ENCODE results near the gene DZIP1. TPM values are rescaled to one million over a fixed set of nuclear protein-coding genes. Genes with fewer than 3 reads are reported as not detected.
"Not testable (repeated sequence)": the region's sequence is repeated elsewhere in the genome, so short reads cannot be mapped to it uniquely, and the experiment has no call there.

DZIP1 gene
- total RNA-seq, 2 experiments from 2014 or later: 0.17 to 0.33 TPM

DNA sequence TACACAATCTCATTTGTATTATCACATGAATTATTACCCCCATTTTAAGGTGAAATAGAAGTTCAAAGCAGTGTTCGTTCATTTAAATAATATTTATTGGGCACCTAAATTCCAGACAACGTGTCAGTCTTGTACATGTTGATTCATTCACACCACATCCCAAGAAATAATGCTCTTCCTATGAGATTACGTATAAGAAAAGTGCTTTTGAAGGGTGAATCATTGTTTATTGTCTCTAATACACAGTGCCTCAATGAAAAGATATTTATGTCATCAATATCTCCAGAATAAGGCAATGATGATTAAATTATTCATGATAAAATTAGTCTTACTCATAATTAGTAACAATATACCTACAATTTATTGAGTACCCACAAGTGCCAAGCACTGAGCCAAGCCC is 56.4 kb downstream of the DZIP1 start:
- ChIA-PET CTCF (no interaction called here), POLR2A (no interaction called here)
- no peak for DNase-seq
- Mint-ChIP-seq H3K36me3 (no peaks in the 10 kb centered on the region), H3K27me3 (peaks cover 12% of the 10 kb centered on the region), H3K4me3 (no peak overlapping the region), H3K4me1 (ENCODE audit: low read depth) (no peaks in the 10 kb centered on the region), H3K27ac (no peak overlapping the region), H3K9me3 (no peaks in the 10 kb centered on the region)
- intact Hi-C loops (cut with micrococcal nuclease): no loop called here

DNA sequence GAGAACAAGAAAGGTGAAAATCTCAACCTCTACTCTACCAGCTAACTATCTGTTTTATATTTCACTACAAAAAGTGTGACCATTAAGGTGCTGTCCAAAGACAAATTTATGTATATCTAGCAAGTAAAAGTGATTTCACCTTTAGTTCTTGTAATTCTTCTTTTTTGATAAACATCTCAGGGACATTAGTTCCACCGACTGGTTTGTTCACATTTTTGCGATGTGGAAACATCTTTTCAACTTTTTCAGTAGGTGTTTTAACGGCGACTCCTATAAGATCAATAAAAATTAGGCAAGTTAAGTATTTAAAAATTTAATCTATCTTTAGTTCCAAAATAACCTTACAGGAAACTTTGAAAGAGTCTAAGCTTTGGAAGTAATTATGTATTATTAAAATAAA is 58.6 kb downstream of the DZIP1 start:
- Mint-ChIP-seq H3K4me1 (ENCODE audit: low read depth) (no peaks in the 10 kb centered on the region), H3K27me3 (peaks cover 14% of the 10 kb centered on the region), H3K36me3 (no peaks in the 10 kb centered on the region), H3K9me3 (no peaks in the 10 kb centered on the region), H3K27ac (no peak overlapping the region), H3K4me3 (no peak overlapping the region)
- CTCF ChIA-PET: no interaction called here
- intact Hi-C loops (cut with micrococcal nuclease): no loop called here
- POLR2A ChIA-PET: no interaction called here
- DNase-seq: no peak

DNA sequence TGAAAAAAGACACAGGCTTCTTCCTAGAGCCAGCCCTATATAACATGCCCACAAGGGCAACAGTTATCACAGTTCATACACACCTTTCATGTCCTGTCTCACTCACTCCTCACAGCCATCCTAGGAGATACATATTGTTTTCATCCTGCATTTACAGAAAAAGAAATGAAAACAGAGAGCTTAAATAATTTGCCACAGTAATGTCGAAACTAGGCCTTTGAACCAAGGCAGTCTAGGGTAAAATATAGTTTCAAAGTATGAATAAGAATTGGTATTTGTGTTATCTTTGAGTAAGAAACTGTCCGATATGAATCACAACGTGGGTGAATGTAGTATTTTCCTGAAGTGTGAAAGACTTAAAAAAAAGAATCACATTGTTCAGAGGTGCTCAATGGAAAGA is 65.2 kb downstream of the DZIP1 start:
- no peak for DNase-seq
- intact Hi-C loops (cut with micrococcal nuclease): loop anchor here (1.0 kb wide), 1 partner anchor 110 kb away; no protein-coding TSS in a partner anchor
- Mint-ChIP-seq H3K4me1 (ENCODE audit: low read depth) (peaks cover 10% of the 10 kb centered on the region), H3K27me3 (peaks cover 8% of the 10 kb centered on the region), H3K4me3 (no peak overlapping the region), H3K9me3 (no peaks in the 10 kb centered on the region), H3K27ac (no peak overlapping the region), H3K36me3 (no peaks in the 10 kb centered on the region)
- POLR2A ChIA-PET: no interaction called here
- CTCF ChIA-PET: interaction anchor here (1.5 kb wide), 1 partner anchor 42 kb away, joined by 4 read pairs; no protein-coding TSS in a partner anchor

DNA sequence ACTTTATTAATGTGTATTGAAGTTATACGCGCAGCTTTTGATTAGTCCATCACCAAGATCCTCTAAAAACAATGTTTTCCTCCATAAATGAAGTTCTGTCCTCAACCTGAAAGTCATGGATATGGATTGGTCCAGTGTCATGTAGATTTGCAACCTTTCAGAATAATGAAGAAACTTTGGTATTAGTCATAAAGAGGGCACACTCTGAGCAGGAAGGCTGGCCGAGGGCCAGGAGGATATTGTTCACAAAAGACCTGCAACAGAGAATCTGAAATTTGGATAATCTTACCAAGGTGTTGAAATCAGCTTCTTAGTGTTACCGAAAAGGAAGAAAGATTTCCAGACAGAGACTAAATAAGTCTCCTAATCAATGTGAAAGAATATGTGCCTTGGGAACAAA is 71.3 kb downstream of the DZIP1 start:
- H3K9me3 Mint-ChIP-seq: no peaks in the 10 kb centered on the region
- no peak overlapping the region for H3K27ac Mint-ChIP-seq
- CTCF ChIA-PET: no interaction called here
- H3K4me1 Mint-ChIP-seq (ENCODE audit: low read depth): no peaks in the 10 kb centered on the region
- intact Hi-C loops (cut with micrococcal nuclease): no loop called here
- POLR2A ChIA-PET: no interaction called here
- H3K36me3 Mint-ChIP-seq: no peaks in the 10 kb centered on the region
- peaks cover 22% of the 10 kb centered on the region for H3K27me3 Mint-ChIP-seq
- H3K4me3 Mint-ChIP-seq: no peak overlapping the region
- no peak for DNase-seq

DNA sequence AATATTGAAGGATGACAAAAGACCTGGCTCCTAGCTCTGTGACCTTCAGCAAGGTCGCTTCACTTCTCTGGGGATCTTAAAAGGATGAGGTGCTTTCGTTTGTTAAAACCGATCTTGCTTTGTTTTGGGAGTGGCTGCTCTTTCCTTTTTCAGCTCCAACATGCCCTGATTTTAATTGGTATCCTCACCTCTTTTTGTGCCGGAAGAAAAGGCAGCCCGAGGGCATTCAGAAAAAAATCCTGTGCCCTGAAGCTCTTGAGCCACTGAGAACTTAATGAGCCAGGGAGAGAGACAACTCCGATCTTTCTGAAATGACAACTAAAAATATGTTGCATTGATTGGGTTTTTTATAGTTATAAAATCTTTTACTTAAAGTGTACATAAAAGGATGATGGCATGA is 72.6 kb downstream of the DZIP1 start:
- H3K9me3 Mint-ChIP-seq: no peaks in the 10 kb centered on the region
- H3K36me3 Mint-ChIP-seq: no peaks in the 10 kb centered on the region
- ChIA-PET POLR2A (no interaction called here), CTCF (no interaction called here)
- intact Hi-C loops (cut with micrococcal nuclease): no loop called here
- H3K27ac Mint-ChIP-seq: no peak overlapping the region
- peaks cover 24% of the 10 kb centered on the region for H3K27me3 Mint-ChIP-seq
- no peak for DNase-seq
- no peaks in the 10 kb centered on the region for H3K4me1 Mint-ChIP-seq (ENCODE audit: low read depth)
- H3K4me3 Mint-ChIP-seq: no peak overlapping the region

DNA sequence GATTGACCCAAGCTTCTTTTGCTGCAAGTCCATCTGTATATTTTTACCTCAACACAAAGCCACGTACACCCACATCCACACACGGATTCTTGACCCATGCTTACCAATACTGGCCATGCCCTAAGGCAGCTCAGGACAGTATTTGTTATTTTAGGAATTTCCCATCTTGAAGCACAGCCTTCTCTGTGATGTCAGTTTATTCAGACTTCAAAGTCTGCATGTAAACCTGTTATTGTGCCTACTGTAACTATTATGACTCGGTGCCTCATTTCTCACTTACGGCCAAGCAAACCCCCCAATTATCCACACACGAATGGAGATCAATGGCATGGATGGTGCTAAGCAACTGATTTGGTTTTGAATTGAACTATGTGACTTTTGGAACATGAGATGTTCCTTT is 74.5 kb downstream of the DZIP1 start:
- H3K36me3 Mint-ChIP-seq: no peaks in the 10 kb centered on the region
- no peak overlapping the region for H3K27ac Mint-ChIP-seq
- intact Hi-C loops (cut with micrococcal nuclease): no loop called here
- ChIA-PET POLR2A (no interaction called here), CTCF (no interaction called here)
- H3K27me3 Mint-ChIP-seq: peaks cover 24% of the 10 kb centered on the region
- H3K4me1 Mint-ChIP-seq (ENCODE audit: low read depth): no peaks in the 10 kb centered on the region
- H3K4me3 Mint-ChIP-seq: no peak overlapping the region
- DNase-seq: no peak
- H3K9me3 Mint-ChIP-seq: no peaks in the 10 kb centered on the region

DNA sequence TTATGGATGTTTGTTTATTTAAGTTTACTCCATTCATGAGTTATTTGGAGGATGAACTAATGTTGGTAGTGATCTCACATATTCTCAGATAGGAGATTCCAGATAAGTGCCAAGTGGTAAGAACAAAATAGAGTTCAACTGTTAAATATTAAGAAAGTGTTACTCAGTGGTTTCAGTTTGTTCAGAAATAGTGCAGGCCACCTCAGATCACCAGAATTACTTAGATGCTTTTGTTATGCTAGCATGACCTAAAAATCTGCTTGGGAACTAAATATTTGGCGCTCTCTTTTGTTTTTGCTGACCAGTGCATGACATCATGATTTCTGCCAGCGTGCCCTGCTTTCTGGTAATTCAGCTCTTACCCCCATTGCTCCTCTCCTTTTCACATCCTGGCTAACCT is 76.4 kb downstream of the DZIP1 start:
- no peak for DNase-seq
- Mint-ChIP-seq H3K27ac (no peak overlapping the region), H3K4me1 (ENCODE audit: low read depth) (no peaks in the 10 kb centered on the region), H3K4me3 (no peak overlapping the region), H3K9me3 (no peaks in the 10 kb centered on the region), H3K27me3 (peaks cover 20% of the 10 kb centered on the region), H3K36me3 (no peaks in the 10 kb centered on the region)
- intact Hi-C loops (cut with micrococcal nuclease): no loop called here
- ChIA-PET CTCF (no interaction called here), POLR2A (no interaction called here)

DNA sequence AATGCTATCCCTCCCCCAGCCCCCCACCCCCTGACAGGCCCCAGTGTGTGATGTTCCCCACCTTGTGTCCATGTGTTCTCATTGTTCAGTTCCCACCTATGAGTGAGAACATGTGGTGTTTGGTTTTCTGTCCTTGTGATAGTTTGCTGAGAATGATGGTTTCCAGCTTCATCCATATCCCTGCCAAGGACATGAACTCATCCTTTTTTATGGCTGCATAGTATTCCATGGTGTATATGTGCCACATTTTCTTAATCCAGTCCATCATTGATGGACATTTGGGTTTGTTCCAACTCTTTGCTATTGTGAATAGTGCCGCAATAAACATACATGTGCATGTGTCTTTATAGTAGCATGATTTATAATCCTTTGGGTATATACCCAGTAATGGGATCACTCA is 78.7 kb downstream of the DZIP1 start:
- H3K4me3 Mint-ChIP-seq; CTCF ChIA-PET; DNase-seq; intact Hi-C loops (cut with micrococcal nuclease); H3K9me3 Mint-ChIP-seq; H3K36me3 Mint-ChIP-seq; H3K4me1 Mint-ChIP-seq (ENCODE audit: low read depth); POLR2A ChIA-PET; H3K27ac Mint-ChIP-seq: not testable (repeated sequence)
- peaks cover 15% of the 10 kb centered on the region for H3K27me3 Mint-ChIP-seq

DNA sequence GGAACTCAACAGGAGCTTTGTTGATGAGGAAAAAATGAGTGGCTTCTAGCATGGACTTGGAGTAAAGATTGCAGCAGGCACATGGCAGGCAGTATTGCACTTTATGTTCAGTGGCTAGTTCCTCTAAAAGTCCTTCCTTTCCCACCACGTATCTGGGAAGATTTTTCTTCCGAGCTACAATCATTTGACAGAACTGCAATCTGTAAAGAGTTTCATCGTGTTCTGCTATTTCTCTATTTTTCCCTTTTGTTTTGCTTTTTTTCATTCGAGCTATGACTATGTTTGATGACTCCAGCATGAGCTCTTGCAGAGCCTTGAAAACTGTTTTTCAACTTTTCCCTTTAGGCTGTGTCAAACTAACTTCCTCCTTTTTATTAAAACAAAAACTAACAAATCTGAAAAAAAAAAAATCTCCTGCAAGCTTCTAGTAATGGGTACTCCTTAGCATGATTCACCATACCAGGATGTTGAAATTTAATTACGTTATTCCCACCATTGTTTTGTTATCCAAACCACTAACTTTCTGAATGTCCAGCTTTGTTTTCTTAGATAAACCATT is 79.7 kb downstream of the DZIP1 start:
- Mint-ChIP-seq H3K36me3 (no peaks in the 10 kb centered on the region), H3K9me3 (no peaks in the 10 kb centered on the region), H3K4me1 (ENCODE audit: low read depth) (no peaks in the 10 kb centered on the region), H3K4me3 (no peak overlapping the region), H3K27me3 (peaks cover 18% of the 10 kb centered on the region), H3K27ac (no peak overlapping the region)
- CTCF ChIA-PET: interaction anchor here (1.0 kb wide), 1 partner anchor 269 kb away, joined by 3 read pairs; no protein-coding TSS in a partner anchor
- POLR2A ChIA-PET: interaction anchor here (1.0 kb wide), 1 partner anchor 13 kb away, joined by 6 read pairs; no protein-coding TSS in a partner anchor
- intact Hi-C loops (cut with micrococcal nuclease): no loop called here
- no peak for DNase-seq

DNA sequence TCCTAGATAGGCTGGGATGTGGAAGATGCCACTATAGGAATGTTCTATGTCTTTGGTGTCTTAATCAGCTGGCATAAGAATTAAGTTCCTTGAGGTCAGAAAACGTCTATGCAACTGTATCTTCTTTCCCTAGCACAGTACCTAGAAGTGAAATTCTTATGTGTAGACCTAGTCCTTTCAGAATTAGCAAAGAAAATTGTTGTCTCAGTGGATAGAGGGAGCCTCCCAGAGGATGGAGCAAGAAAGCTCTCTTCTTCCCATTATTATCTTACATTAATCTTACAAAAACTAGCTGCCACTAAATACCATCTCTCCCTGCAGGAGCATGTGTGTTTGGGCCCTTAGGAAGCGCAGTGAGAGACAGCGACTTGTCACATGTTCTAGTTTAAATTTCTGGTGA is 80.4 kb downstream of the DZIP1 start:
- intact Hi-C loops (cut with micrococcal nuclease): no loop called here
- peaks cover 19% of the 10 kb centered on the region for H3K27me3 Mint-ChIP-seq
- no peak overlapping the region for H3K4me3 Mint-ChIP-seq
- ChIA-PET CTCF (interaction anchor here (0.9 to 1.0 kb wide), 3 partner anchors 19 to 269 kb away, joined by 3 to 5 read pairs (median 3); no protein-coding TSS in a partner anchor), POLR2A (no interaction called here)
- H3K9me3 Mint-ChIP-seq: no peaks in the 10 kb centered on the region
- H3K4me1 Mint-ChIP-seq (ENCODE audit: low read depth): no peaks in the 10 kb centered on the region
- no peak for DNase-seq
- H3K27ac Mint-ChIP-seq: no peak overlapping the region
- H3K36me3 Mint-ChIP-seq: no peaks in the 10 kb centered on the region

DNA sequence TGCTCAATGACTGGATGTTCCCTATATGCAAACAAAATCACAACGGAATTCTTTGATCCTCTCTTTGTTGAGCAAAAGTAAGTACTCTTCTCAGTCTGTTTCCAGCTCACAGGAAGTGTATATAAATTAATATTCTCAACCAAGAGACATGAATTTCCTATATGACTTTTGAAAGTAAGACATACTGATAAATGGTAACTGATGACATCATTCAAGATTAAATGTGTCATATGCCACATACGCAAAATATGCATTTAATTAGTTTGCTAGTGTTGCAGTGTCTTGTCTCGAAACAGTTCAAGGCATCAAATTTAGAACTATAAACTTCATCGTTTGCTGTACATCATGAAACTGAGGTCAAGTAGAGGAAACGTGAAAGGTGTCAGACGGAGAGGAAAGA is 84.1 kb downstream of the DZIP1 start:
- Mint-ChIP-seq H3K27me3 (peaks cover 15% of the 10 kb centered on the region), H3K27ac (no peak overlapping the region), H3K4me1 (ENCODE audit: low read depth) (no peaks in the 10 kb centered on the region), H3K4me3 (no peak overlapping the region), H3K9me3 (no peaks in the 10 kb centered on the region), H3K36me3 (no peaks in the 10 kb centered on the region)
- CTCF ChIA-PET: no interaction called here
- POLR2A ChIA-PET: no interaction called here
- DNase-seq: no peak
- intact Hi-C loops (cut with micrococcal nuclease): no loop called here

DNA sequence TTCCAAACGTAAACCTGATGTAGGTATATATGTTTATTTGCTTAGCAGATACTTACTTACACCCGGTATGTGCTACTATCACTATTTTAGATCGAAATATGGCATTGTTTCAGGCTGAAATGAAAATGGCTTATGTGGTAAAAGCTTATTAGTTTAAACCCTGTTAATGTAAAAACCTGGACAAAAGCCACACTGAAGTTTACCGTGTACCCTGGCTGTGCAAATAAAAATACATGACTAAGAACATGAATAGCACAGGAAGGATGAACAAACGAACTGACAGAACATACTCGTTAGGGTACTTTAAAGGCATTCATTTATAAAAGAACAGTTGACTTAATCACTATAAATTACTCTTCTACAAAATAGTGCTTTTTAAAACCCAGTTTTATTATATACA is 85.4 kb downstream of the DZIP1 start:
- Mint-ChIP-seq H3K4me1 (ENCODE audit: low read depth) (peaks cover 1% of the 10 kb centered on the region), H3K4me3 (no peak overlapping the region), H3K9me3 (no peaks in the 10 kb centered on the region), H3K36me3 (no peaks in the 10 kb centered on the region), H3K27me3 (peaks cover 24% of the 10 kb centered on the region), H3K27ac (no peak overlapping the region)
- DNase-seq: no peak
- ChIA-PET CTCF (no interaction called here), POLR2A (no interaction called here)
- intact Hi-C loops (cut with micrococcal nuclease): no loop called here

DNA sequence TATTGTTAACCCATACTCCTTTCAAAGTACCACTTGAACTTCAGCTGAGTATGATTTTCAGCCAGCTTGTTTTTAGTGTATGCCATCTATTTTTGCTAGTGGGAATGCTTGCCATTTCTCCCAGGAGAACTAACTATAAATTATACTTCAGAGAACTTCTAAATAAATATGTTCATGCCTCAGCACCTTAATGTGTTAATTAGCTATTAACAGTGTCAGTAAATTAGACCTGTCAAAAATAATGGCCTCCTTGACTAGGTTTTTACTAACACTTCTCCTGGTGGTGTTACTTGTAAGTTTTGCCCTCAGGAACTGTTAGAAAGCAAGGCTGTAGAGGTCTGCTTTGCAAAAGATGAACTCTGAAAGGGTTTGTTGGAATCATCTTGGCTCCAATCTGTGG is 87.5 kb downstream of the DZIP1 start:
- no peak overlapping the region for H3K4me3 Mint-ChIP-seq
- H3K9me3 Mint-ChIP-seq: no peaks in the 10 kb centered on the region
- H3K36me3 Mint-ChIP-seq: no peaks in the 10 kb centered on the region
- no peak overlapping the region for H3K27ac Mint-ChIP-seq
- POLR2A ChIA-PET: no interaction called here
- intact Hi-C loops (cut with micrococcal nuclease): no loop called here
- H3K4me1 Mint-ChIP-seq (ENCODE audit: low read depth): peaks cover 9% of the 10 kb centered on the region
- CTCF ChIA-PET: interaction anchor here (0.9 to 1.3 kb wide), 2 partner anchors 67 to 277 kb away, joined by 3 read pairs; no protein-coding TSS in a partner anchor
- peaks cover 32% of the 10 kb centered on the region for H3K27me3 Mint-ChIP-seq
- no peak for DNase-seq

All from activated CD4-positive, alpha-beta memory T cell treated with anti-CD3 and anti-CD28 coated beads for 36 hours (primary cell).